K562 (cell line): ENCODE measurements around the gene TMOD2. TPM values are rescaled to one million over a fixed set of nuclear protein-coding genes. Genes with fewer than 3 reads are reported as not detected.

Experiments
- ATAC-seq: fragments of 200-7000 bp; cut with Tn5 transposase; 3 replicates; pipeline ENCODE4 v1.9.1; 2020; ENCODE audit warnings: moderate library complexity
- BruUV-seq: library from RNA; stranded (reverse); fragments of 400-500 nt; replicated peaks from 2 replicates; lab custom pipeline; 2021; lab: Mats Ljungman, UMichigan
- CTCF ChIA-PET: fragments of 300-600 bp; formaldehyde crosslinking; extraction: SDS; loops from one replicate; lab custom pipeline; 2021; ENCODE audit warnings: low intra/inter-chr PET ratio; lab: Yijun Ruan, JAX
- POLR2A ChIA-PET: fragments of 300-600, 350-650 bp; sonication (Branson Sonifier 250); formaldehyde crosslinking; extraction: SDS; loops from one replicate; lab custom pipeline; 2021; ENCODE audit warnings: antibody characterized with exemption, inconsistent platforms; lab: Yijun Ruan, JAX
- DNase-seq, 4 experiments: peaks; one replicate each; pipeline versions ENCODE4 v3.0.0 to v3.0.0-alpha.2; 2011 to 2018; ENCODE audit warnings: low spot score in 3 of 4, mixed read lengths in 3 of 4; ENCODE audit errors: extremely low read depth in 1 of 4
- FAIRE-seq: peaks from 2 replicates; lab custom pipeline; 2011; peaks lifted over from hg19 to GRCh38; lab: Jason Lieb, UNC
- H2AFZ ChIP-seq: 2 replicates; pipeline ENCODE4 v1.6.0; 2011; ENCODE audit warnings: low read depth, low read length, control low read depth, inconsistent platforms
- H3K27ac ChIP-seq: fragments of 200-600 bp; 3 replicates; pipeline ENCODE4 v1.8.0; 2011; ENCODE audit warnings: low read depth, mild to moderate bottlenecking, control low read depth, inconsistent platforms, low read length, moderate library complexity, mixed read lengths; ENCODE audit errors: extremely low read depth
- H3K27me3 ChIP-seq, 2 experiments: fragments of 300-600 bp in 1 of 2; 2 replicates in 1 of 2; 3 replicates in 1 of 2; pipeline versions ENCODE4 v1.6.0 to v1.8.0; 2011; ENCODE audit warnings: inconsistent platforms in 2 of 2, low read length in 2 of 2, mild to moderate bottlenecking in 1 of 2, mixed read lengths in 1 of 2, moderate library complexity in 1 of 2; ENCODE audit not compliant: control insufficient read depth in 2 of 2, insufficient read depth in 2 of 2
- H3K36me3 ChIP-seq: fragments of 300-600 bp; 3 replicates; pipeline ENCODE4 v1.8.0; 2011; ENCODE audit warnings: mild to moderate bottlenecking, low read length, inconsistent platforms; ENCODE audit not compliant: control insufficient read depth, insufficient read depth
- H3K4me1 ChIP-seq, 2 experiments: fragments of 200-600 bp in 1 of 2; replicated peaks in 1 of 2; 2 replicates in 1 of 2; 3 replicates in 1 of 2; pipeline versions ENCODE4 v1.5.1 to v1.8.0; 2011; ENCODE audit warnings: inconsistent platforms in 2 of 2, low read length in 2 of 2, mild to moderate bottlenecking in 1 of 2, mixed read lengths in 1 of 2, moderate library complexity in 1 of 2; ENCODE audit not compliant: control insufficient read depth in 2 of 2, insufficient read depth in 2 of 2
- H3K4me2 ChIP-seq: 2 replicates; pipeline ENCODE4 v1.6.1; 2011; ENCODE audit warnings: low read length, control low read depth, inconsistent platforms, mixed read lengths; ENCODE audit not compliant: insufficient read depth
- H3K4me3 ChIP-seq: fragments of 200-600 bp; sonication (generic), shearing (Covaris generic); 2 replicates; pipeline ENCODE4 v1.5.1; 2016; ENCODE audit warnings: control low read depth, inconsistent platforms
- H3K79me2 ChIP-seq: fragments of 200-600 bp; 3 replicates; pipeline ENCODE4 v1.8.0; 2011; ENCODE audit warnings: low read length, inconsistent platforms; ENCODE audit not compliant: control insufficient read depth, insufficient read depth
- H3K9ac ChIP-seq, 2 experiments: 2 replicates each; pipeline versions ENCODE4 v1.6.0 to v1.6.1; 2011; ENCODE audit warnings: low read depth in 2 of 2, low read length in 2 of 2, control low read depth in 1 of 2, inconsistent platforms in 1 of 2, mild to moderate bottlenecking in 1 of 2, mixed read lengths in 1 of 2; ENCODE audit not compliant: insufficient read depth in 1 of 2
- H3K9me1 ChIP-seq: one replicate; pipeline ENCODE4 v1.6.0; 2011; ENCODE audit warnings: inconsistent platforms, mild to moderate bottlenecking, low read length, moderate library complexity; ENCODE audit not compliant: control insufficient read depth, insufficient read depth
- H3K9me3 ChIP-seq: replicated peaks from 2 replicates; pipeline ENCODE4 v1.5.1; 2011; ENCODE audit warnings: low read depth, low read length, inconsistent platforms; ENCODE audit not compliant: control insufficient read depth, insufficient read depth
- H4K20me1 ChIP-seq: replicated peaks from 2 replicates; pipeline ENCODE4 v1.6.1; 2011; ENCODE audit warnings: low read length, inconsistent platforms, mixed read lengths; ENCODE audit not compliant: control insufficient read depth, insufficient read depth
- ARID1B ChIP-seq: fragments of 450-650 bp; IDR thresholded peaks from 2 replicates; pipeline ENCODE4 v1.6.1; 2016; ENCODE audit warnings: antibody characterized with exemption, mild to moderate bottlenecking, inconsistent platforms
- CEBPG ChIP-seq, 3 experiments: fragments of 200-800 bp in 1 of 3; sonication (Bioruptor generic) in 1 of 3; sonication (generic) in 1 of 3; formaldehyde crosslinking in 1 of 3; IDR thresholded peaks in 2 of 3; conservative IDR thresholded peaks in 1 of 3; 2 replicates each; pipeline versions ENCODE4 v1.6.1 to v1.8.0; 2016 to 2022; ENCODE audit warnings: missing compliant biosample characterization in 2 of 3, missing genetic modification characterization in 2 of 3, mild to moderate bottlenecking in 1 of 3, missing genetic modification reagents in 1 of 3
- CHD1 ChIP-seq: fragments of 200-600 bp; sonication (generic); IDR thresholded peaks from one replicate; pipeline ENCODE4 v1.6.1; 2012; ENCODE audit warnings: mild to moderate bottlenecking, moderate library complexity, low read length, inconsistent platforms
- ETV5 ChIP-seq: sonication (generic); formaldehyde crosslinking; IDR thresholded peaks from 2 replicates; pipeline ENCODE4 v1.4.0; 2020; ENCODE audit warnings: low read depth, mild to moderate bottlenecking, missing genetic modification reagents
- GTF2F1 ChIP-seq: IDR thresholded peaks from 2 replicates; pipeline ENCODE4 v1.6.1; 2011; ENCODE audit warnings: low read depth, low read length, improper control_type of control experiment
- HMG20B ChIP-seq: fragments of 250-450 bp; sonication (Bioruptor Pico); IDR thresholded peaks from 2 replicates; pipeline ENCODE4 v1.5.0; 2021; ENCODE audit warnings: mild to moderate bottlenecking
- MBD2 ChIP-seq: sonication (generic); IDR thresholded peaks from 2 replicates; pipeline ENCODE4 v1.6.1; 2016; ENCODE audit warnings: low read depth, borderline replicate concordance
- MCM7 ChIP-seq, 2 experiments: fragments of 450-650 bp; IDR thresholded peaks; 2 replicates each; pipeline ENCODE4 v1.6.1; 2016 to 2018
- POLR2H ChIP-seq: IDR thresholded peaks from 2 replicates; pipeline ENCODE4 v1.6.1; 2016; ENCODE audit warnings: missing genetic modification characterization, low read depth, mild to moderate bottlenecking, control low read depth, missing compliant biosample characterization, moderate library complexity
- SMC3 ChIP-seq: conservative IDR thresholded peaks from 2 replicates; pipeline ENCODE4 v1.6.1; 2011; ENCODE audit warnings: low read depth, low read length, improper control_type of control experiment; ENCODE audit not compliant: insufficient read depth
- TGIF2 ChIP-seq: sonication (generic); formaldehyde crosslinking; IDR thresholded peaks from 2 replicates; pipeline ENCODE4 v1.8.1; 2022; ENCODE audit warnings: mild to moderate bottlenecking, missing genetic modification reagents, moderate library complexity
- TRIM24 ChIP-seq, 2 experiments: fragments of 450-650 bp; IDR thresholded peaks; 2 replicates each; pipeline ENCODE4 v1.6.1; 2016
- ZNF140 ChIP-seq: fragments of 250-450 bp; sonication (Bioruptor Pico); IDR thresholded peaks from 2 replicates; pipeline ENCODE4 v1.8.0; 2021; ENCODE audit warnings: moderate library complexity, mild to moderate bottlenecking, inconsistent platforms
- WGBS: fragments of 100-300 bp; shearing (Covaris generic); methylation state at CpG from one replicate; pipeline ENCODE4 v1.1.6; 2016; ENCODE audit warnings: low coverage, mixed read lengths; ENCODE audit not compliant: insufficient coverage; ENCODE audit errors: missing lambda C conversion rate; 5-methylcytosine and 5-hydroxymethylcytosine counted together
- in situ Hi-C: fragments of 300-500 bp; cut with MboI; formaldehyde crosslinking; loops from 4 replicates; pipeline ENCODE4 v1.15.0; 2018; ENCODE audit warnings: inconsistent platforms, mixed read lengths
- intact Hi-C: fragments of 100-400 bp; cut with micrococcal nuclease; formaldehyde crosslinking; loops from 2 replicates; pipeline ENCODE4 v1.14.2; 2022
- polyA plus RNA-seq, 8 experiments: library from polyadenylated mRNA; depleted of rRNA in 4 of 8; stranded (reverse) in 5 of 8; unstranded in 3 of 8; fragments of >200 nt; fragmentation: Nextera tagmentation in 2 of 8; fragmentation: Illumina TruSeq in 1 of 8; extraction: Ambion mirVana in 2 of 8; extraction: Trizol in 1 of 8; gene quantifications; 2 replicates each; pipeline versions ENCODE4 v1.2.1 to v1.2.3, GENCODE V29; 2011 to 2014; ENCODE audit warnings: inconsistent platforms in 1 of 8, missing spikeins in 1 of 8
- total RNA-seq, 7 experiments: library from RNA; depleted of rRNA in 6 of 7; stranded (reverse); fragments of >200 nt in 6 of 7; fragmentation: Illumina TruSeq in 2 of 7; extraction: Trizol in 2 of 7; gene quantifications; 2 replicates each; pipeline versions ENCODE4 v1.2.1 to v1.2.3, GENCODE V29; 2011 to 2021; ENCODE audit warnings: low replicate concordance in 1 of 7
- TF ChIP-seq, protein P1 (sequence below): fragments of 450-650 bp; IDR thresholded peaks from 2 replicates; pipeline ENCODE4 v1.6.1; 2017; ENCODE audit warnings: mild to moderate bottlenecking, moderate library complexity
- TF ChIP-seq, protein P2 (sequence below): fragments of 200-800 bp; sonication (Bioruptor generic); IDR thresholded peaks from 2 replicates; pipeline ENCODE4 v1.6.1; 2017; ENCODE audit warnings: missing genetic modification characterization, missing compliant biosample characterization
- TF ChIP-seq, protein P3 (sequence below): fragments of 250-450 bp; sonication (Bioruptor Pico); IDR thresholded peaks from 2 replicates; pipeline ENCODE4 v1.4.0; 2020

TMOD2 gene
- total and polyA plus RNA-seq, 9 of the 15 experiments (the other 6 are each of a cell fraction or from before 2014, with no cell fraction given): 0.49 to 3.8 (median 3.0) TPM

DNA sequence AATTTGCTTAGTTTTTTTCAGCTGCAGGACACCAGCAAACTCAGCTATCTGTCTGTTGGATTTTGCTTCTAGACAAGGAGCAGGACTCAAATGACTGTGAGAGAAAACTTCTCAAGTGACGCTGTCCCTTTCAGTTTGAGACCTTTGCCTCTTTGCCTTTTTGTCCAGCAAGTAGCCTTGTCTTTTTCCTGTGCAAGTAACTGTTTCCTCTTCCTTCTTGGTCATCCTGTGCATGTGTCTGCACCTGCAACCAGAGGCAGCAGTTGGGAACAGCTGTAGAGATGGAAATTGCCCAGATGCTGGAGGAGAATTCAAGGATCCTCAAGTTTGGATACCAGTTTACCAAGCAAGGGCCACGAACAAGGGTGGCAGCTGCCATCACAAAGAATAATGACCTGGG lies 54.7 kb downstream of the TMOD2 start:
- H3K9me1 ChIP-seq: no peaks in the 10 kb centered on the region
- H3K27ac ChIP-seq: no peak overlapping the region
- 14% methylated on average over 2 of the region's 2 CpGs for WGBS
- intact Hi-C loops (no loop called here), in situ Hi-C loops (no loop called here)
- no peaks in the 10 kb centered on the region for H3K9me3 ChIP-seq
- FAIRE-seq (no peak), ATAC-seq (no peak), DNase-seq (no peak)
- H3K27me3 ChIP-seq: no peaks in the 10 kb centered on the region
- H2AFZ ChIP-seq: no peak overlapping the region
- no peak overlapping the region for H3K4me2 ChIP-seq
- BruUV-seq: no TSS peak
- no peaks in the 10 kb centered on the region; a peak in 1 of 5 replicates for H3K4me1 ChIP-seq
- no peak overlapping the region for H3K9ac ChIP-seq
- no peaks in the 10 kb centered on the region for H3K36me3 ChIP-seq
- ChIA-PET CTCF (interaction anchor here (0.7 kb wide), 1 partner anchor 9 kb away, joined by 3 read pairs; no protein-coding TSS in a partner anchor), POLR2A (no interaction called here)
- H3K4me3 ChIP-seq: no peak overlapping the region
- H3K79me2 ChIP-seq: no peaks in the 10 kb centered on the region
- H4K20me1 ChIP-seq: no peaks in the 10 kb centered on the region
- no peak for TF ChIP-seq ETV5 (CRISPR knock-in tag)
- TF ChIP-seq TRIM24 (IDR thresholded peaks at IDR 0.05): no peak
- no peak for TF ChIP-seq TGIF2 (CRISPR knock-in tag)
- no peak for TF ChIP-seq GTF2F1
- TF ChIP-seq ZNF140 (CRISPR knock-in tag): no peak
- no peak for TF ChIP-seq MBD2
- TF ChIP-seq MCM7 (IDR thresholded peaks at IDR 0.05): no peak
- TF ChIP-seq, protein P1, sequence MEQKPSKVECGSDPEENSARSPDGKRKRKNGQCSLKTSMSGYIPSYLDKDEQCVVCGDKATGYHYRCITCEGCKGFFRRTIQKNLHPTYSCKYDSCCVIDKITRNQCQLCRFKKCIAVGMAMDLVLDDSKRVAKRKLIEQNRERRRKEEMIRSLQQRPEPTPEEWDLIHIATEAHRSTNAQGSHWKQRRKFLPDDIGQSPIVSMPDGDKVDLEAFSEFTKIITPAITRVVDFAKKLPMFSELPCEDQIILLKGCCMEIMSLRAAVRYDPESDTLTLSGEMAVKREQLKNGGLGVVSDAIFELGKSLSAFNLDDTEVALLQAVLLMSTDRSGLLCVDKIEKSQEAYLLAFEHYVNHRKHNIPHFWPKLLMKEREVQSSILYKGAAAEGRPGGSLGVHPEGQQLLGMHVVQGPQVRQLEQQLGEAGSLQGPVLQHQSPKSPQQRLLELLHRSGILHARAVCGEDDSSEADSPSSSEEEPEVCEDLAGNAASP: no peak
- no peak for TF ChIP-seq CEBPG (CRISPR knock-in tag; IDR thresholded peaks at IDR 0.05)
- no peak for TF ChIP-seq CEBPG (tag; conservative IDR thresholded peaks at IDR 0.05 in 1 of 2, IDR thresholded peaks at IDR 0.05 in 1 of 2)
- no peak for TF ChIP-seq ARID1B
- TF ChIP-seq POLR2H (tag): no peak
- no peak for TF ChIP-seq HMG20B
- TF ChIP-seq, protein P2, sequence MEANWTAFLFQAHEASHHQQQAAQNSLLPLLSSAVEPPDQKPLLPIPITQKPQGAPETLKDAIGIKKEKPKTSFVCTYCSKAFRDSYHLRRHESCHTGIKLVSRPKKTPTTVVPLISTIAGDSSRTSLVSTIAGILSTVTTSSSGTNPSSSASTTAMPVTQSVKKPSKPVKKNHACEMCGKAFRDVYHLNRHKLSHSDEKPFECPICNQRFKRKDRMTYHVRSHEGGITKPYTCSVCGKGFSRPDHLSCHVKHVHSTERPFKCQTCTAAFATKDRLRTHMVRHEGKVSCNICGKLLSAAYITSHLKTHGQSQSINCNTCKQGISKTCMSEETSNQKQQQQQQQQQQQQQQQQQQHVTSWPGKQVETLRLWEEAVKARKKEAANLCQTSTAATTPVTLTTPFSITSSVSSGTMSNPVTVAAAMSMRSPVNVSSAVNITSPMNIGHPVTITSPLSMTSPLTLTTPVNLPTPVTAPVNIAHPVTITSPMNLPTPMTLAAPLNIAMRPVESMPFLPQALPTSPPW (CRISPR knock-in tag): no peak
- TF ChIP-seq CHD1: no peak
- TF ChIP-seq SMC3: no peak
- TF ChIP-seq, protein P3, sequence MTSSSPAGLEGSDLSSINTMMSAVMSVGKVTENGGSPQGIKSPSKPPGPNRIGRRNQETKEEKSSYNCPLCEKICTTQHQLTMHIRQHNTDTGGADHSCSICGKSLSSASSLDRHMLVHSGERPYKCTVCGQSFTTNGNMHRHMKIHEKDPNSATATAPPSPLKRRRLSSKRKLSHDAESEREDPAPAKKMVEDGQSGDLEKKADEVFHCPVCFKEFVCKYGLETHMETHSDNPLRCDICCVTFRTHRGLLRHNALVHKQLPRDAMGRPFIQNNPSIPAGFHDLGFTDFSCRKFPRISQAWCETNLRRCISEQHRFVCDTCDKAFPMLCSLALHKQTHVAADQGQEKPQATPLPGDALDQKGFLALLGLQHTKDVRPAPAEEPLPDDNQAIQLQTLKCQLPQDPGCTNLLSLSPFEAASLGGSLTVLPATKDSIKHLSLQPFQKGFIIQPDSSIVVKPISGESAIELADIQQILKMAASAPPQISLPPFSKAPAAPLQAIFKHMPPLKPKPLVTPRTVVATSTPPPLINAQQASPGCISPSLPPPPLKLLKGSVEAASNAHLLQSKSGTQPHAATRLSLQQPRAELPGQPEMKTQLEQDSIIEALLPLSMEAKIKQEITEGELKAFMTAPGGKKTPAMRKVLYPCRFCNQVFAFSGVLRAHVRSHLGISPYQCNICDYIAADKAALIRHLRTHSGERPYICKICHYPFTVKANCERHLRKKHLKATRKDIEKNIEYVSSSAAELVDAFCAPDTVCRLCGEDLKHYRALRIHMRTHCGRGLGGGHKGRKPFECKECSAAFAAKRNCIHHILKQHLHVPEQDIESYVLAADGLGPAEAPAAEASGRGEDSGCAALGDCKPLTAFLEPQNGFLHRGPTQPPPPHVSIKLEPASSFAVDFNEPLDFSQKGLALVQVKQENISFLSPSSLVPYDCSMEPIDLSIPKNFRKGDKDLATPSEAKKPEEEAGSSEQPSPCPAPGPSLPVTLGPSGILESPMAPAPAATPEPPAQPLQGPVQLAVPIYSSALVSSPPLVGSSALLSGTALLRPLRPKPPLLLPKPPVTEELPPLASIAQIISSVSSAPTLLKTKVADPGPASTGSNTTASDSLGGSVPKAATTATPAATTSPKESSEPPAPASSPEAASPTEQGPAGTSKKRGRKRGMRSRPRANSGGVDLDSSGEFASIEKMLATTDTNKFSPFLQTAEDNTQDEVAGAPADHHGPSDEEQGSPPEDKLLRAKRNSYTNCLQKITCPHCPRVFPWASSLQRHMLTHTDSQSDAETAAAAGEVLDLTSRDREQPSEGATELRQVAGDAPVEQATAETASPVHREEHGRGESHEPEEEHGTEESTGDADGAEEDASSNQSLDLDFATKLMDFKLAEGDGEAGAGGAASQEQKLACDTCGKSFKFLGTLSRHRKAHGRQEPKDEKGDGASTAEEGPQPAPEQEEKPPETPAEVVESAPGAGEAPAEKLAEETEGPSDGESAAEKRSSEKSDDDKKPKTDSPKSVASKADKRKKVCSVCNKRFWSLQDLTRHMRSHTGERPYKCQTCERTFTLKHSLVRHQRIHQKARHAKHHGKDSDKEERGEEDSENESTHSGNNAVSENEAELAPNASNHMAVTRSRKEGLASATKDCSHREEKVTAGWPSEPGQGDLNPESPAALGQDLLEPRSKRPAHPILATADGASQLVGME (CRISPR knock-in tag): no peak
